Osteoblast (primary cell): ENCODE measurements around the gene TEX29. TPM values are rescaled to one million over a fixed set of nuclear protein-coding genes. Genes with fewer than 3 reads are reported as not detected.

Experiments used
- DNase-seq: peaks from one replicate; pipeline ENCODE4 v3.0.0; 2011; ENCODE audit warnings: low spot score, mixed read lengths; ENCODE audit not compliant: insufficient read length; ENCODE audit errors: missing footprints
- H2AFZ ChIP-seq: 2 replicates; pipeline ENCODE4 v1.6.0; 2011; ENCODE audit warnings: mild to moderate bottlenecking, low read length
- H3K27ac ChIP-seq: 2 replicates; pipeline ENCODE4 v1.5.1; 2011; ENCODE audit warnings: mild to moderate bottlenecking, low read depth, low read length, moderate library complexity
- H3K27me3 ChIP-seq: 2 replicates; pipeline ENCODE4 v1.6.0; 2012; ENCODE audit warnings: mild to moderate bottlenecking, control low read depth, inconsistent platforms, low read length, moderate library complexity; ENCODE audit not compliant: insufficient read depth
- H3K36me3 ChIP-seq: 2 replicates; pipeline ENCODE4 v1.5.1; 2011; ENCODE audit warnings: mild to moderate bottlenecking, low read length, control low read depth, moderate library complexity; ENCODE audit not compliant: insufficient read depth
- H3K4me1 ChIP-seq: 2 replicates; pipeline ENCODE4 v1.5.1; 2011; ENCODE audit warnings: mild to moderate bottlenecking, low read length, control low read depth, moderate library complexity; ENCODE audit not compliant: insufficient read depth
- H3K4me2 ChIP-seq: 2 replicates; pipeline ENCODE4 v1.6.0; 2011; ENCODE audit warnings: mild to moderate bottlenecking, low read length; ENCODE audit not compliant: insufficient read depth
- H3K4me3 ChIP-seq: fragments of 200-600 bp; sonication (generic); 3 replicates; pipeline ENCODE4 v1.5.1; 2012; ENCODE audit warnings: mild to moderate bottlenecking, low read length, inconsistent platforms; ENCODE audit not compliant: insufficient read depth
- H3K79me2 ChIP-seq: 2 replicates; pipeline ENCODE4 v1.6.0; 2012; ENCODE audit warnings: mild to moderate bottlenecking, low read length, control low read depth, inconsistent platforms; ENCODE audit not compliant: insufficient read depth
- H3K9me3 ChIP-seq: 2 replicates; pipeline ENCODE4 v1.5.1; 2011; ENCODE audit warnings: low read depth, low read length, control low read depth
- H4K20me1 ChIP-seq: 2 replicates; pipeline ENCODE4 v1.6.0; 2012; ENCODE audit warnings: mild to moderate bottlenecking, low read length, control low read depth; ENCODE audit not compliant: insufficient read depth
- total RNA-seq: library from RNA; depleted of rRNA; stranded (reverse); fragments of >200 nt; gene quantifications from 2 replicates; pipeline ENCODE4 v1.2.3, GENCODE V29; 2012
- TF ChIP-seq, protein P1 (sequence below): IDR thresholded peaks from 2 replicates; pipeline ENCODE4 v1.5.1; 2011; ENCODE audit warnings: mild to moderate bottlenecking, low read depth, low read length, moderate library complexity; ENCODE audit errors: extremely low read depth

Gene TEX29
- total RNA-seq, 1 donor = 0.36 TPM

DNA sequence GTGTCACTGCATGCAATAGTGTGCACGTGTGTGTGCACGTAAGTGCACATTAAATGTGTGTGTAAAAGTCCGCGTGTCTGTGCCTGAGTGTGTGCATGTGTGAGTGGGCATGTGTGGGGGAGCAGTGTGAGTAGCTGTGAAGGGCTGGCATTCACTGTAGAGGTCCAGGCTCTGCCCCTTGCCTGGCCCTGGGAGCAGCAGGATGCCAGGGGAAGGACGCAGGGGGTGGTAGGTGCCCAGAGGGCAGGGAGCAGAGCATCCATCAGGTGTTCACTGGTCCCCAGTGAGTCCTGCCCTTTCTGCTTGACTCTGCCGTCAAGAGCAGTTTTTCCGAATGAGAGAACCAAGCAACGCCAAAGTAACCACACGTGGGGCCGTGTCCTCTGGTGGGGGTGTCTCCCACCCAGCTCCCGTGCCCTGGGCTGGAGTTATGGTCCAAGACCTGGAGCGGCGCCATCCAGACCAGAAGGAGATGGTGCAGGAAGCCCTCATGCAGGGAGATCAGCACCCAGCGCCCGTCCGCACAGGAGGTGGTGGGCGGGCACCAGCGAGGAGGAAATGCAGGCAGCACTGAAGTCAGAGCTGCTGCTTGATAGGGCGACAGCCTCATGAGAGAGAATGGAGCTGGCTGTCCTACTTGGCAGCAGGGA is 68.5 kb downstream of the TEX29 start:
- no peaks in the 10 kb centered on the region for H3K9me3 ChIP-seq
- no peak for DNase-seq
- H2AFZ ChIP-seq = no peak overlapping the region
- no peaks in the 10 kb centered on the region for H4K20me1 ChIP-seq
- H3K27ac ChIP-seq = no peak overlapping the region
- no peaks in the 10 kb centered on the region for H3K36me3 ChIP-seq
- no peaks in the 10 kb centered on the region for H3K79me2 ChIP-seq
- TF ChIP-seq, protein P1, sequence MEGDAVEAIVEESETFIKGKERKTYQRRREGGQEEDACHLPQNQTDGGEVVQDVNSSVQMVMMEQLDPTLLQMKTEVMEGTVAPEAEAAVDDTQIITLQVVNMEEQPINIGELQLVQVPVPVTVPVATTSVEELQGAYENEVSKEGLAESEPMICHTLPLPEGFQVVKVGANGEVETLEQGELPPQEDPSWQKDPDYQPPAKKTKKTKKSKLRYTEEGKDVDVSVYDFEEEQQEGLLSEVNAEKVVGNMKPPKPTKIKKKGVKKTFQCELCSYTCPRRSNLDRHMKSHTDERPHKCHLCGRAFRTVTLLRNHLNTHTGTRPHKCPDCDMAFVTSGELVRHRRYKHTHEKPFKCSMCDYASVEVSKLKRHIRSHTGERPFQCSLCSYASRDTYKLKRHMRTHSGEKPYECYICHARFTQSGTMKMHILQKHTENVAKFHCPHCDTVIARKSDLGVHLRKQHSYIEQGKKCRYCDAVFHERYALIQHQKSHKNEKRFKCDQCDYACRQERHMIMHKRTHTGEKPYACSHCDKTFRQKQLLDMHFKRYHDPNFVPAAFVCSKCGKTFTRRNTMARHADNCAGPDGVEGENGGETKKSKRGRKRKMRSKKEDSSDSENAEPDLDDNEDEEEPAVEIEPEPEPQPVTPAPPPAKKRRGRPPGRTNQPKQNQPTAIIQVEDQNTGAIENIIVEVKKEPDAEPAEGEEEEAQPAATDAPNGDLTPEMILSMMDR = no peak
- H3K4me3 ChIP-seq = no peak overlapping the region
- no peaks in the 10 kb centered on the region for H3K27me3 ChIP-seq
- no peaks in the 10 kb centered on the region for H3K4me1 ChIP-seq
- no peak overlapping the region for H3K4me2 ChIP-seq

DNA sequence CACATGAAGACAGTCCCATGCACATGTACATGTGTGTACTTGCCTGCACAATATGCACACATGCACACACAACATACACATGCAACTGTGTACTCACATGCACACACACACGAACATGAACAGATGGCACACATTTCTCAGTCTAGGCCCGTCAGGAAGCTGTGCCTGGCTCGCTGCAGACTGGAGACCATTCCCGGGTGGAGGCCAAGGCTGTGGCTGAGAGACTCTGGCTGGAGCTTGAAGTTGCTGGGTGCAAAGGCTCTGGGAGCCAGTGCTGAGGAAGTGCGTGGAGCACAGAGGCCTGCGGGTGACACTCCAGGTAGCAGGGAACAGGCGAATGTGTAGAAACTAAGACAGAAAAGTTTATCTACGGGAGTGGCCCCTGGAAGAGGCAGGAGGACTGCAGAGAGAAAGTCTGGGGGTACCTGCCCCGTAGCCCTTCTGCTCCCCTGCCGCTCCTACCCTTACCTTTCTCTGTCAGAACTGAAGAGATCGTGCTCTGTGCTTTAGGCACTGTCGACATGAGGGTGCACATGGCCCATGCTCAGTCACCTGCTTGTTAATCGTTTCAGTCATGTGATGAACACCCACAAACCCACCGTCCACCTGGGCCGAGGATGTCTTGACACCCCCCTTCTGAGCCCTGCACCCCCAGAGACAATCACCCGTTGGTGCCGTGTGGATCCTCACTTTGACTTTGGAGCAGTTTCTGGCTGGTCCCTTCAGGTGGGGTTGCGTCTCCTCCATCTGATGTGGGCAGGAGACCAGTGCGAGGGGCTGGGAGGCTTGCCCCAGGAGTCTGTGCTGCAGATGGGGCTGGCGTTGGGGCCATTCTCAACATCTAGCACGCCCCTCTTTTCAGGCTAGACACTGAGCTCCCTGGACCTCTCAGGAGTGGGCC is 69.4 kb downstream of the TEX29 start:
- H3K4me1 ChIP-seq = no peaks in the 10 kb centered on the region
- H3K79me2 ChIP-seq = no peaks in the 10 kb centered on the region
- H3K36me3 ChIP-seq = no peaks in the 10 kb centered on the region
- TF ChIP-seq, protein P1 = no peak
- H3K9me3 ChIP-seq = no peaks in the 10 kb centered on the region
- no peak for DNase-seq
- no peak overlapping the region for H3K27ac ChIP-seq
- no peaks in the 10 kb centered on the region for H4K20me1 ChIP-seq
- H3K27me3 ChIP-seq = no peaks in the 10 kb centered on the region
- H2AFZ ChIP-seq = no peak overlapping the region
- H3K4me3 ChIP-seq = no peak overlapping the region
- no peak overlapping the region for H3K4me2 ChIP-seq

DNA sequence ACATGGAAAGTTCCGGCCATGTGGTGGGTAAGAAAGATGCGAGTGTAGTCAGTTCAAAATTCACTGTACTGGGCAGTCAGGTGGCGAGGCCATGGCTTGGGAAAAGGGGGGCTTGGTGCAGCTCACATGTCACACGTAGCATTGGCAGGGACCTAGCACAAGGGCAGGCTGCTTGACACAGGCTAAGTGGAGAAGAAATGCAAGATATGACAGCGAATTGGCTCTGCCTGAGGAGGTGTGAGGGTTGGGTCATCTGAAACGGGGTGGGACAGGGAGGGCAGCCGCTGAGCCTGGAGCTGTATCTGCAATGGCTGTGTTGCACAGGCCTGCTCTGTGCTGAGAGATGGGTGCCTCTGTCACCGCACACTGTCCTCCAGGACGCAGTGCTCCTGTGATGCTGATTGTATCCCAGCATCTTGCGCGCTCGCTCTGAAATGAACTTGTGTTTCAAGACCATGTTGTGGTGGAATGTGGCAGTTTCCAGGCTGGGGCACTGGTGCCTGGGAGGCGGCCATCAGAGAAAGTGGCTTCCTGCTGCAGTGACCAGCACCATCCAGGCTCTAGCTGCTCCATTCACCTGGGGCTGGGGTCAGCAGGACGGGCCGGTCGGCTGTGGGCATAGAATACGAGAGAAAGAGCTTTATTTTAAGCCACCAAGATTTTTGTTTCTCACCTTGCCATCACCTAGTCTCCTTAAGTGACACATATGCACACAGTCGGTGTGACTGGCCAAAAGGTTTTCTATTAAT is 70.3 kb downstream of the TEX29 start:
- Histone ChIP-seq H3K4me1 (no peaks in the 10 kb centered on the region), H2AFZ (no peak overlapping the region), H4K20me1 (no peaks in the 10 kb centered on the region), H3K4me2 (no peak overlapping the region), H3K27me3 (no peaks in the 10 kb centered on the region), H3K27ac (no peak overlapping the region), H3K79me2 (no peaks in the 10 kb centered on the region), H3K36me3 (no peaks in the 10 kb centered on the region), H3K4me3 (no peak overlapping the region), H3K9me3 (no peaks in the 10 kb centered on the region)
- no peak for DNase-seq
- TF ChIP-seq, protein P1 = no peak

DNA sequence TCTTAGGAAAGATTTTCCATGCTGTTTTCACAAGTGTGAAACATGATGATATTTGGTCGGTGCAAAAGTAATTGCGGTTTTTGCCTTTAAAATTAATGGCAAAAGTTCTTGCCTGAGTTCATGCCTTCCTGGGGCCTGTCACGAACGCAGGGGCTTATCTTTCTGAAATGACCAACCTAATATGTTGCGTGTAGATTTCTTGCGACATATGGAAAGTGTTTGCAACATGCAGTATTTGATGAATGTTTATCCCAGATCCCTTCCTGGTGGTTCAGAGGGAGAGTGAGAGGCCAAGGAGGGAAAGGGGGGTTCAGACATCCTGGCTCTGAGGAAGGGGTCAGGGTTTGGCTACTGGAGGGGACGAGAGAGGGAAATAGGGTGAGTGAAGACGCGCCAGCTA is 72.0 kb downstream of the TEX29 start:
- no peak overlapping the region for H3K27ac ChIP-seq
- H3K79me2 ChIP-seq = no peaks in the 10 kb centered on the region
- H3K4me2 ChIP-seq = no peak overlapping the region
- no peaks in the 10 kb centered on the region for H3K27me3 ChIP-seq
- H3K4me1 ChIP-seq = no peaks in the 10 kb centered on the region
- no peaks in the 10 kb centered on the region for H3K36me3 ChIP-seq
- no peak overlapping the region for H3K4me3 ChIP-seq
- H3K9me3 ChIP-seq = no peaks in the 10 kb centered on the region
- no peak overlapping the region for H2AFZ ChIP-seq
- TF ChIP-seq, protein P1 = no peak
- no peaks in the 10 kb centered on the region for H4K20me1 ChIP-seq
- peak; percentile 30 for DNase-seq
